GM12872 (cell line): ENCODE data around the gene PRODH2.

Experiments used
- CTCF ChIP-seq: IDR thresholded peaks from 3 replicates; pipeline ENCODE4 v1.5.1; 2011; ENCODE audit warnings: low read depth, mild to moderate bottlenecking, low read length, moderate library complexity; ENCODE audit not compliant: insufficient read depth

The PRODH2 gene

GRCh38 chr19:35779033-35779432 lies 33.6 kb downstream of the PRODH2 start:
- no peak for TF ChIP-seq CTCF

GRCh38 chr19:35777961-35778360 lies 34.7 kb downstream of the PRODH2 start:
- TF ChIP-seq CTCF = no peak

GRCh38 chr19:35777086-35777841 lies 35.4 kb downstream of the PRODH2 start:
- no peak for TF ChIP-seq CTCF

GRCh38 chr19:35776102-35776788 lies 36.4 kb downstream of the PRODH2 start:
- TF ChIP-seq CTCF = no peak

GRCh38 chr19:35775298-35776101 lies 37.1 kb downstream of the PRODH2 start, which contains the start of gene ARHGAP33:
Gene ARHGAP33, plus strand, starts transcription at chr19:35775564. Its CDS starts 95 bp downstream, at chr19:35775659.
- TF ChIP-seq CTCF = no peak

- no peak for TF ChIP-seq CTCF
Observed at GRCh38 chr19:35775046-35775297, 37.7 kb downstream of the PRODH2 start.
